ENCODE data around the gene HOXA6. TPM values are rescaled to one million over a fixed set of nuclear protein-coding genes. Genes with fewer than 3 reads are reported as not detected.

Gene HOXA6
- total and polyA plus RNA-seq, 2 donors (not counting 1 experiment from before 2014, with no cell fraction given): 1.2 to 3.6 TPM

DNA sequence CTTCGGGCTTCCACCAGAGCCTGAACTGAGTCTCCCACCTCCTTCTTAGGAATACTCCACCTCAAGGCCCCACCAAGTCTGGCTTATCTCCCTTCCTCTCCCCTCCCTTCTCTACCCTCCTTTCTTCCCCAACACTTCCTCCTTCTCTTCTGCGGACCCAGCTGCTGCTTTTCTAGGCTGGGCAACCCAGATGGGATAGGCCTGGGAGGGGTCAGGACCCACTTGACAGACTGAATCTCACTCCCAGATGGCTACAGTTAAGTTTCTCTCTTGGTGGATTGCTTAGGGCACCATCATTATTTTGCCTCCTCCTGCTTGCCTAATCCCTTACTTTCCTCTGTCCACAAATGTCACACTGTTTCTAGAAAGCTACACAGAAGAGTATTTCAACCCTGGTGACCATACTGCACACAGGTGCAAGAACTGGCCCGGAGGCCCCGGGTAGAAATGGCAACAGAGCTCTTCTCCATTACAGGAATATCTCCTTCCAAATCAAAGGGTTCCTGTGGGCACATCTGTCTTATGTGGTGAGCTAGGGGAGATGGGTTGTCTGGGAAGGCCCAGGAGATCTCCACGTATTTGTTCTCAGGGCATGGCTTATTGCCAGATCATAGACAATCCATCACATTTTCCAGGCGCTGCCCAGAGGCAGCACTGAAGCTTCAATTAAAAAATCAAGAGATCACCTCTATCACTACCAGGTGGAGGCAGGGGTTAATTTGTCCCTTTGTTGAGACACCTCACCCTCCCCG is 42.6 kb upstream of the HOXA6 start:
- H3K27me3 ChIP-seq (ENCODE audit: control insufficient read depth, insufficient read depth, low read length): peaks cover 87% of the 10 kb centered on the region
- H3K79me2 ChIP-seq (ENCODE audit: control insufficient read depth, insufficient read depth, low read length): no peaks in the 10 kb centered on the region
- no peaks in the 10 kb centered on the region for H4K20me1 ChIP-seq (ENCODE audit: control insufficient read depth, extremely low read depth, insufficient read depth, low read length)
- H3K4me3 ChIP-seq (replicated peaks in 1 of 4; ENCODE audit: control extremely low read depth in 1 of 4, insufficient read depth in 1 of 4, low read depth in 3 of 4, low read length in 4 of 4): no peak overlapping the region
- no peak for TF ChIP-seq CTCF (conservative IDR thresholded peaks at IDR 0.05 in 1 of 2, IDR thresholded peaks at IDR 0.05 in 1 of 2; ENCODE audit: low read depth in 1 of 2, low read length in 2 of 2)
- TF ChIP-seq EZH2 (IDR thresholded peaks at IDR 0.05; ENCODE audit: low read length, missing control alignments): no peak
- H3K9me3 ChIP-seq (ENCODE audit: control insufficient read depth, insufficient read depth, low read depth, low read length): no peaks in the 10 kb centered on the region
- no peak overlapping the region for H3K27ac ChIP-seq (ENCODE audit: insufficient read depth, low read length)
- no peaks in the 10 kb centered on the region for H3K36me3 ChIP-seq (ENCODE audit: control insufficient read depth, insufficient read depth, low read length)
- no peaks in the 10 kb centered on the region for H3K4me1 ChIP-seq (ENCODE audit: control insufficient read depth, extremely low read depth, insufficient read depth, low read length)
- no peak overlapping the region for H3K9ac ChIP-seq (ENCODE audit: insufficient read depth, low read length)
- H2AFZ ChIP-seq (ENCODE audit: low read length): no peak overlapping the region
- DNase-seq (ENCODE audit: low read depth in 2 of 2): no peak
- no peak overlapping the region for H3K4me2 ChIP-seq (ENCODE audit: extremely low read depth, insufficient read depth, low read length)

GRCh38 chr7:27189295-27189996 is 41.9 kb upstream of the HOXA6 start:
- no peaks in the 10 kb centered on the region for H3K9me3 ChIP-seq (ENCODE audit: control insufficient read depth, insufficient read depth, low read depth, low read length)
- H4K20me1 ChIP-seq (ENCODE audit: control insufficient read depth, extremely low read depth, insufficient read depth, low read length): no peaks in the 10 kb centered on the region
- H3K27ac ChIP-seq (ENCODE audit: insufficient read depth, low read length): no peak overlapping the region
- H3K4me3 ChIP-seq (replicated peaks in 1 of 4; ENCODE audit: control extremely low read depth in 1 of 4, insufficient read depth in 1 of 4, low read depth in 3 of 4, low read length in 4 of 4): no peak overlapping the region
- peaks cover 89% of the 10 kb centered on the region for H3K27me3 ChIP-seq (ENCODE audit: control insufficient read depth, insufficient read depth, low read length)
- H2AFZ ChIP-seq (ENCODE audit: low read length): no peak overlapping the region
- DNase-seq (ENCODE audit: low read depth in 2 of 2): no peak
- TF ChIP-seq EZH2 (IDR thresholded peaks at IDR 0.05; ENCODE audit: low read length, missing control alignments) (peak; percentile 83), CTCF (conservative IDR thresholded peaks at IDR 0.05 in 1 of 2, IDR thresholded peaks at IDR 0.05 in 1 of 2; ENCODE audit: low read depth in 1 of 2, low read length in 2 of 2) (no peak)
- no peaks in the 10 kb centered on the region for H3K79me2 ChIP-seq (ENCODE audit: control insufficient read depth, insufficient read depth, low read length)
- no peaks in the 10 kb centered on the region for H3K4me1 ChIP-seq (ENCODE audit: control insufficient read depth, extremely low read depth, insufficient read depth, low read length)
- no peaks in the 10 kb centered on the region for H3K36me3 ChIP-seq (ENCODE audit: control insufficient read depth, insufficient read depth, low read length)
- no peak overlapping the region for H3K4me2 ChIP-seq (ENCODE audit: extremely low read depth, insufficient read depth, low read length)
- H3K9ac ChIP-seq (ENCODE audit: insufficient read depth, low read length): no peak overlapping the region

DNA sequence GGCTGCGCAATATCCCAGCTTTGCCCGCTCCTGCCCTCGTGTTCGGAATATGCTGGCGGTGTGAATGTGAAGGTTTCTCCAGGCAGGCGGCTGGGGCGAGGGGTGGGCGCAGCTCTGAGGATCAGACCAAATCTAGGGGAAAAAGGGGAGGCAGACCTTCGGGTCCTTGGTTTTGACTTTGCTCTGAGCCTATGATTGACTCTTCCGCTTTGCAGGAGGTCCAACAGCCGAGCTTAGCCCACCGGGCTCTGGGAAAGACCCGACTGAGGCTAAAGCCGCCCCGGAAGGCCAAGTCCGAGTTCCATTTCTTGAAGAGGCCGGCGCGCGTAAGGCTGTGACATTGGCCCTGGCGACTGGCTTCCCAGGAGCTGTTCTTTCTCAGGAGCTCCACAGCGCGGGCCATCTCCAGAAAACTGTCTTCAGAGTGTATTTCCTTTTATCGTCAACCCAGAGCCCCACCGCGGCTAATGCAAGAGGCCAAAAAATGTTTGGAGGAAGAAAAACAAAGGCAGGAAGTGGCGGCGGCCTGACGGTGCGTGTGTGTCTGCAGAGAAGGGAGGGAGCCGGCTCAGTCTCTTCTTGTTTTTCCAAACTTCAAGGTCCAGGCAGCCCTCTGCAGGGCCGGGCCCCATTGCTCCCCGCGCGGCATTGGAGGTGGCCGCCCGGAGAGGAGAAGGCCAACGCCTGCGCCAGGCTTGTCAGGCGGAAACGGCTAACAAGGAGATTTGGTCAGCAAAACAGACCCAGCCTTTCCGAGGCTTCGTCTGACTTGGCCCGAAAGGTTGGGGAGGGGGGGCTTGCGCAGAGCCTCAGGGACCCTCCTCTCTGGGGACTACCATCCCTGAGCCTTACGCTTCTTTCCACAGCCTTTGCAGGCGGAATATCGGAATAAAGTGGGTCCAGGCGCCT is 41.1 kb upstream of the HOXA6 start:
- Histone ChIP-seq H3K4me2 (ENCODE audit: extremely low read depth, insufficient read depth, low read length) (peak overlapping the region; percentile 4), H3K79me2 (ENCODE audit: control insufficient read depth, insufficient read depth, low read length) (no peaks in the 10 kb centered on the region), H2AFZ (ENCODE audit: low read length) (no peak overlapping the region), H3K9me3 (ENCODE audit: control insufficient read depth, insufficient read depth, low read depth, low read length) (no peaks in the 10 kb centered on the region), H3K4me3 (replicated peaks in 1 of 4; ENCODE audit: control extremely low read depth in 1 of 4, insufficient read depth in 1 of 4, low read depth in 3 of 4, low read length in 4 of 4) (no peak overlapping the region), H3K4me1 (ENCODE audit: control insufficient read depth, extremely low read depth, insufficient read depth, low read length) (no peaks in the 10 kb centered on the region), H3K36me3 (ENCODE audit: control insufficient read depth, insufficient read depth, low read length) (no peaks in the 10 kb centered on the region), H3K27me3 (ENCODE audit: control insufficient read depth, insufficient read depth, low read length) (peaks cover 92% of the 10 kb centered on the region), H3K9ac (ENCODE audit: insufficient read depth, low read length) (no peak overlapping the region), H3K27ac (ENCODE audit: insufficient read depth, low read length) (no peak overlapping the region), H4K20me1 (ENCODE audit: control insufficient read depth, extremely low read depth, insufficient read depth, low read length) (no peaks in the 10 kb centered on the region)
- peak; percentile 87 for TF ChIP-seq EZH2 (IDR thresholded peaks at IDR 0.05; ENCODE audit: low read length, missing control alignments)
- no peak for TF ChIP-seq CTCF (conservative IDR thresholded peaks at IDR 0.05 in 1 of 2, IDR thresholded peaks at IDR 0.05 in 1 of 2; ENCODE audit: low read depth in 1 of 2, low read length in 2 of 2)
- DNase-seq (ENCODE audit: low read depth in 2 of 2): no peak
